ENCODE results near the gene GSTT2.

Gene GSTT2

DNA sequence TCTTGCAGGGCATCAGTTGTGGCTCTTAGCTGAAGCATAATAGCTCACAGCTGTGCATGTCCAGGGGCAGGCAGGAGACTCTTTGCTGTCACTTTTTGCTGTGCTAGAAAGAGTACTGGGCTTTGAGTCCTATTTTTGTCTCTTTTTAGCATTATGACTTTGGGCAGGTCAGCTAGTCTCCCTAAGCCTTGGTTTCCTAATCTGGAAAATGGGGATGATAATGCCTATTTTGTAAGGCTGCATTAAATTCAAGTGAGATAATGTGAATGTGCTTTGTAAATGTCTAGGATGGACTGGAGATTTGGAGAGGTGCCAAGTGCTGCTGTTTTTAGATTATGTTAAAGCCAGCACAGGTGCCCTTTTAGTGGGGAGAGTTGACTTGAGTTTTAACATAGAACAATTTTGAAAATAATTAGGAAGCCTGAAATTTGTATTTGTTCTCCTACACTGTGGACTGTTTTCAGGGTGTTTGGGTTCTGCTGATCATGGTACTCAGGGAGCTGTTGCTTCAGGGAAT, 50.3 kb downstream of the GSTT2 start (continued):
- TF ChIP-seq, protein P1, sequence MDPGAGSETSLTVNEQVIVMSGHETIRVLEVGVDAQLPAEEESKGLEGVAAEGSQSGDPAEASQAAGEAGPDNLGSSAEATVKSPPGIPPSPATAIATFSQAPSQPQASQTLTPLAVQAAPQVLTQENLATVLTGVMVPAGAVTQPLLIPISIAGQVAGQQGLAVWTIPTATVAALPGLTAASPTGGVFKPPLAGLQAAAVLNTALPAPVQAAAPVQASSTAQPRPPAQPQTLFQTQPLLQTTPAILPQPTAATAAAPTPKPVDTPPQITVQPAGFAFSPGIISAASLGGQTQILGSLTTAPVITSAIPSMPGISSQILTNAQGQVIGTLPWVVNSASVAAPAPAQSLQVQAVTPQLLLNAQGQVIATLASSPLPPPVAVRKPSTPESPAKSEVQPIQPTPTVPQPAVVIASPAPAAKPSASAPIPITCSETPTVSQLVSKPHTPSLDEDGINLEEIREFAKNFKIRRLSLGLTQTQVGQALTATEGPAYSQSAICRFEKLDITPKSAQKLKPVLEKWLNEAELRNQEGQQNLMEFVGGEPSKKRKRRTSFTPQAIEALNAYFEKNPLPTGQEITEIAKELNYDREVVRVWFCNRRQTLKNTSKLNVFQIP (CRISPR knock-in tag; IDR thresholded peaks at IDR 0.05; ENCODE audit: borderline replicate concordance, low read depth): no peak
- TF ChIP-seq CSDC2 (CRISPR knock-in tag; IDR thresholded peaks at IDR 0.05) (no peak), SNAI2 (CRISPR knock-in tag; IDR thresholded peaks at IDR 0.05) (no peak), PPARA (CRISPR knock-in tag; IDR thresholded peaks at IDR 0.05; ENCODE audit: borderline replicate concordance) (no peak), GLIS3 (CRISPR knock-in tag; IDR thresholded peaks at IDR 0.05) (no peak), ZFP30 (CRISPR knock-in tag; IDR thresholded peaks at IDR 0.05) (no peak), TCF4 (CRISPR knock-in tag; IDR thresholded peaks at IDR 0.05; ENCODE audit: borderline replicate concordance) (no peak), ESRRG (CRISPR knock-in tag; IDR thresholded peaks at IDR 0.05) (no peak), ZNF565 (CRISPR knock-in tag; conservative IDR thresholded peaks at IDR 0.05; ENCODE audit: low read depth) (no peak)
